SU-DHL-6 (cell line): ENCODE data around the gene BICC1.

Experiments used
- H2AFZ ChIP-seq: fragments of 200-600 bp; sonication (generic); 2 replicates; pipeline ENCODE4 v1.6.1; 2014; ENCODE audit warnings: low read depth, mild to moderate bottlenecking, moderate library complexity, mixed read lengths, antibody characterized with exemption, low read length; ENCODE audit not compliant: severe bottlenecking
- H3F3A ChIP-seq: fragments of 200-600 bp; shearing (Covaris generic); 2 replicates; pipeline ENCODE4 v1.6.0; 2016; ENCODE audit warnings: antibody characterized with exemption, mild to moderate bottlenecking; ENCODE audit not compliant: insufficient read depth
- H3K27ac ChIP-seq: fragments of 200-600 bp; sonication (generic); 2 replicates; pipeline ENCODE4 v1.5.1; 2016; ENCODE audit warnings: low read depth, mild to moderate bottlenecking, low read length, moderate library complexity, mixed read lengths
- H3K27me3 ChIP-seq: fragments of 200-600 bp; sonication (generic), shearing (Covaris generic); 2 replicates; pipeline ENCODE4 v1.6.0; 2014; ENCODE audit warnings: mild to moderate bottlenecking, low read length
- H3K36me3 ChIP-seq: fragments of 200-600 bp; sonication (generic); 2 replicates; pipeline ENCODE4 v1.6.1; 2014; ENCODE audit warnings: mild to moderate bottlenecking, low read length, mixed read lengths
- H3K4me2 ChIP-seq: fragments of 300-600, 200-600 bp; shearing (Covaris generic), sonication (generic); 2 replicates; pipeline ENCODE4 v1.6.0; 2014; ENCODE audit warnings: low read length, low read depth, mild to moderate bottlenecking; ENCODE audit not compliant: poor library complexity, severe bottlenecking
- H3K4me3 ChIP-seq: fragments of 200-600 bp; sonication (generic); 2 replicates; pipeline ENCODE4 v1.5.1; 2014; ENCODE audit warnings: antibody characterized with exemption, low read length, mild to moderate bottlenecking, mixed read lengths; ENCODE audit not compliant: insufficient read depth, poor library complexity, severe bottlenecking
- H3K79me2 ChIP-seq: fragments of 200-600 bp; sonication (generic); 2 replicates; pipeline ENCODE4 v1.6.1; 2014; ENCODE audit warnings: mild to moderate bottlenecking, low read length, moderate library complexity; ENCODE audit not compliant: insufficient read depth
- H3K9ac ChIP-seq: fragments of 200-600 bp; sonication (generic); 2 replicates; pipeline ENCODE4 v1.7.0; 2014; ENCODE audit warnings: mild to moderate bottlenecking, low read length
- H3K9me2 ChIP-seq: fragments of 200-600 bp; sonication (generic); replicated peaks from 2 replicates; pipeline ENCODE4 v1.6.1; 2014; ENCODE audit warnings: low read length; ENCODE audit not compliant: insufficient read depth
- H3K9me3 ChIP-seq: fragments of 200-600 bp; sonication (generic); 2 replicates; pipeline ENCODE4 v1.6.1; 2014; ENCODE audit warnings: low read length, mixed read lengths; ENCODE audit not compliant: insufficient read depth
- H4K20me1 ChIP-seq: fragments of 200-600 bp; sonication (generic); 2 replicates; pipeline ENCODE4 v1.6.1; 2014; ENCODE audit warnings: low read depth, mild to moderate bottlenecking, antibody characterized with exemption, low read length, moderate library complexity, mixed read lengths
- CTCF ChIP-seq: fragments of 200-600 bp; sonication (generic); IDR thresholded peaks from one replicate; pipeline ENCODE4 v1.5.1; 2017; ENCODE audit warnings: antibody characterized with exemption, mild to moderate bottlenecking, low read length, moderate library complexity; ENCODE audit not compliant: insufficient read depth, poor library complexity, severe bottlenecking
- EZH2phosphoT487 ChIP-seq: fragments of 200-600 bp; sonication (generic), shearing (Covaris generic); conservative IDR thresholded peaks from 2 replicates; pipeline ENCODE4 v1.6.1; 2018; ENCODE audit warnings: mild to moderate bottlenecking, antibody characterized with exemption, low read length, moderate library complexity, mixed read lengths

BICC1 gene

GRCh38 chr10:58516119-58516518 lies 3.4 kb downstream of the BICC1 start:
- TF ChIP-seq CTCF: no peak
- TF ChIP-seq EZH2phosphoT487: no peak
- H3K27me3 ChIP-seq: no peaks in the 10 kb centered on the region
- H3K9me3 ChIP-seq: no peaks in the 10 kb centered on the region
- H3K9me2 ChIP-seq: no peaks in the 10 kb centered on the region
- no peak overlapping the region for H2AFZ ChIP-seq
- H3F3A ChIP-seq: no peaks in the 10 kb centered on the region
- H3K4me3 ChIP-seq: no peak overlapping the region
- H3K27ac ChIP-seq: no peak overlapping the region
- H3K4me2 ChIP-seq: no peak overlapping the region
- no peaks in the 10 kb centered on the region for H3K36me3 ChIP-seq
- no peaks in the 10 kb centered on the region for H4K20me1 ChIP-seq
- no peak overlapping the region for H3K9ac ChIP-seq
- H3K79me2 ChIP-seq: no peaks in the 10 kb centered on the region

GRCh38 chr10:58516671-58517070 lies 4.0 kb downstream of the BICC1 start:
- Histone ChIP-seq H3K4me2 (no peak overlapping the region), H3K27ac (no peak overlapping the region), H2AFZ (no peak overlapping the region), H4K20me1 (no peaks in the 10 kb centered on the region), H3F3A (no peaks in the 10 kb centered on the region), H3K9ac (no peak overlapping the region), H3K79me2 (no peaks in the 10 kb centered on the region), H3K9me3 (no peaks in the 10 kb centered on the region), H3K9me2 (no peaks in the 10 kb centered on the region), H3K27me3 (no peaks in the 10 kb centered on the region), H3K4me3 (no peak overlapping the region), H3K36me3 (no peaks in the 10 kb centered on the region)
- TF ChIP-seq CTCF (no peak), EZH2phosphoT487 (no peak)

GRCh38 chr10:58517081-58517480 lies 4.4 kb downstream of the BICC1 start:
- Histone ChIP-seq H4K20me1 (no peaks in the 10 kb centered on the region), H3K36me3 (no peaks in the 10 kb centered on the region), H3K27ac (no peak overlapping the region), H3K79me2 (no peaks in the 10 kb centered on the region), H3K4me2 (no peak overlapping the region), H2AFZ (no peak overlapping the region), H3K27me3 (no peaks in the 10 kb centered on the region), H3K4me3 (no peak overlapping the region), H3K9me2 (no peaks in the 10 kb centered on the region), H3K9ac (no peak overlapping the region), H3F3A (no peaks in the 10 kb centered on the region), H3K9me3 (no peaks in the 10 kb centered on the region)
- TF ChIP-seq EZH2phosphoT487 (no peak), CTCF (no peak)
